Measurements from ENCODE around the gene PJA2. TPM values are rescaled to one million over a fixed set of nuclear protein-coding genes. Genes with fewer than 3 reads are reported as not detected.
"Not testable (repeated sequence)": the region's sequence is repeated elsewhere in the genome, so short reads cannot be mapped to it uniquely, and the experiment has no call there.

PJA2 gene
- total and polyA plus RNA-seq, 4 donors: 23.6 to 69.2 (median 42.8) TPM

DNA sequence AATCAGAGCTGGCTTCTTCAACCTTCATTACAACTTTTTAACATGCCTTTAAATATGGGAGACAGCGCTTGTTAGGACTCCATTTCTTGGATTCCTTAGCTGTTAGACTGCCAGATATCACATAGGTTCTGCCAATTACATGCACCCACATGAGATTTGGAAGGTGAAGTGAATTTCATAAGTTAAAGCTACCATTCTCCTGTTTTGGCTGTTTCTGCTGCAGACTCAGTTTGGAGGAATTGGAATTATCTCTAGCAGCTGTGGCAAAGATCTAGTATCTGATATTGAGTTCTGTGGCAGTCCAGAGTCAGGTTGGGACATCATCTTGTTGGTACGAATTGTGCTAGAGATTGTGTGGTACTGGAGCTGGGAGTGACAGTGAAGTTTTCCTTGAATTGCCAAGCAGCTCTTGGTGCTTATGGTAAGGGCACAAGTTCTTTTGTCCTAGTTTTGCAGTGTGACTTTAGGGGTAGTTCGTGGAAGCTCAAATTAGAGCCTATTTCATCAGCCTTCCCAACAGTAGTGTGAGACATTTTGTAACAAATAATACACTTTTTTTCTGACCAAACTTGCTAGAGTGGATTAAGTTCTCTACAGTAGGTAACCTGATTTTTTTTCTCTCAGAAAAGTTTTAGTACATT, 9.1 kb upstream of the PJA2 start:
- whole genome bisulfite sequencing: 92% methylated on average over 3 of the region's 3 CpGs
- H3K4me1 ChIP-seq (ENCODE audit: control insufficient read depth in 4 of 4, insufficient read depth in 4 of 4, low read length in 3 of 4): no peaks in the 10 kb centered on the region
- H3K36me3 ChIP-seq (ENCODE audit: control insufficient read depth in 4 of 4, insufficient read depth in 3 of 4, low read depth in 1 of 4, low read length in 3 of 4): no peaks in the 10 kb centered on the region
- peaks cover 0 to 4% (median 0%) of the 10 kb centered on the region in 4 donors for H3K9me3 ChIP-seq (ENCODE audit: control insufficient read depth in 4 of 4, low read length in 3 of 4)
- no peaks in the 10 kb centered on the region for H3K27me3 ChIP-seq (ENCODE audit: control insufficient read depth in 4 of 4, insufficient read depth in 4 of 4, low read length in 3 of 4)
- H3K9ac ChIP-seq (ENCODE audit: low read depth in 1 of 2, low read length in 2 of 2): no peak overlapping the region
- TF ChIP-seq TAF1 (conservative IDR thresholded peaks at IDR 0.05): no peak
- no peak overlapping the region for H3K27ac ChIP-seq (ENCODE audit: low read depth in 1 of 2, low read length in 2 of 2)
- no peak overlapping the region for H3K4me3 ChIP-seq (ENCODE audit: low read depth in 1 of 3, low read length in 3 of 3)
- DNase-seq (ENCODE audit: low spot score): no peak

- no peak for DNase-seq (ENCODE audit: low spot score)
- WGBS: 92% methylated on average over 2 of the region's 2 CpGs
- TF ChIP-seq ATF3 (IDR thresholded peaks at IDR 0.05) (no peak), YY1 (IDR thresholded peaks at IDR 0.05) (no peak), HNF4G (IDR thresholded peaks at IDR 0.05) (no peak), CTCF (IDR thresholded peaks at IDR 0.05; ENCODE audit: low read depth, low read length, missing input control) (no peak), RAD21 (IDR thresholded peaks at IDR 0.05) (no peak), EGR1 (IDR thresholded peaks at IDR 0.05; ENCODE audit: low read depth in 2 of 2) (no peak), NR2F2 (IDR thresholded peaks at IDR 0.05) (no peak), RXRA (IDR thresholded peaks at IDR 0.05) (no peak), TAF1 (conservative IDR thresholded peaks at IDR 0.05) (no peak), FOXA1 (IDR thresholded peaks at IDR 0.05) (no peak), JUND (IDR thresholded peaks at IDR 0.05) (no peak), SP1 (IDR thresholded peaks at IDR 0.05) (no peak), HNF4A (conservative IDR thresholded peaks at IDR 0.05) (no peak), FOXA2 (IDR thresholded peaks at IDR 0.05) (no peak), GABPA (IDR thresholded peaks at IDR 0.05 in 1 of 2, conservative IDR thresholded peaks at IDR 0.05 in 1 of 2) (no peak), MAX (IDR thresholded peaks at IDR 0.05) (no peak)
- TF ChIP-seq, protein P1, sequence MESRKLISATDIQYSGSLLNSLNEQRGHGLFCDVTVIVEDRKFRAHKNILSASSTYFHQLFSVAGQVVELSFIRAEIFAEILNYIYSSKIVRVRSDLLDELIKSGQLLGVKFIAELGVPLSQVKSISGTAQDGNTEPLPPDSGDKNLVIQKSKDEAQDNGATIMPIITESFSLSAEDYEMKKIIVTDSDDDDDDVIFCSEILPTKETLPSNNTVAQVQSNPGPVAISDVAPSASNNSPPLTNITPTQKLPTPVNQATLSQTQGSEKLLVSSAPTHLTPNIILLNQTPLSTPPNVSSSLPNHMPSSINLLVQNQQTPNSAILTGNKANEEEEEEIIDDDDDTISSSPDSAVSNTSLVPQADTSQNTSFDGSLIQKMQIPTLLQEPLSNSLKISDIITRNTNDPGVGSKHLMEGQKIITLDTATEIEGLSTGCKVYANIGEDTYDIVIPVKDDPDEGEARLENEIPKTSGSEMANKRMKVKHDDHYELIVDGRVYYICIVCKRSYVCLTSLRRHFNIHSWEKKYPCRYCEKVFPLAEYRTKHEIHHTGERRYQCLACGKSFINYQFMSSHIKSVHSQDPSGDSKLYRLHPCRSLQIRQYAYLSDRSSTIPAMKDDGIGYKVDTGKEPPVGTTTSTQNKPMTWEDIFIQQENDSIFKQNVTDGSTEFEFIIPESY (IDR thresholded peaks at IDR 0.05): no peak
- TF ChIP-seq, protein P2, sequence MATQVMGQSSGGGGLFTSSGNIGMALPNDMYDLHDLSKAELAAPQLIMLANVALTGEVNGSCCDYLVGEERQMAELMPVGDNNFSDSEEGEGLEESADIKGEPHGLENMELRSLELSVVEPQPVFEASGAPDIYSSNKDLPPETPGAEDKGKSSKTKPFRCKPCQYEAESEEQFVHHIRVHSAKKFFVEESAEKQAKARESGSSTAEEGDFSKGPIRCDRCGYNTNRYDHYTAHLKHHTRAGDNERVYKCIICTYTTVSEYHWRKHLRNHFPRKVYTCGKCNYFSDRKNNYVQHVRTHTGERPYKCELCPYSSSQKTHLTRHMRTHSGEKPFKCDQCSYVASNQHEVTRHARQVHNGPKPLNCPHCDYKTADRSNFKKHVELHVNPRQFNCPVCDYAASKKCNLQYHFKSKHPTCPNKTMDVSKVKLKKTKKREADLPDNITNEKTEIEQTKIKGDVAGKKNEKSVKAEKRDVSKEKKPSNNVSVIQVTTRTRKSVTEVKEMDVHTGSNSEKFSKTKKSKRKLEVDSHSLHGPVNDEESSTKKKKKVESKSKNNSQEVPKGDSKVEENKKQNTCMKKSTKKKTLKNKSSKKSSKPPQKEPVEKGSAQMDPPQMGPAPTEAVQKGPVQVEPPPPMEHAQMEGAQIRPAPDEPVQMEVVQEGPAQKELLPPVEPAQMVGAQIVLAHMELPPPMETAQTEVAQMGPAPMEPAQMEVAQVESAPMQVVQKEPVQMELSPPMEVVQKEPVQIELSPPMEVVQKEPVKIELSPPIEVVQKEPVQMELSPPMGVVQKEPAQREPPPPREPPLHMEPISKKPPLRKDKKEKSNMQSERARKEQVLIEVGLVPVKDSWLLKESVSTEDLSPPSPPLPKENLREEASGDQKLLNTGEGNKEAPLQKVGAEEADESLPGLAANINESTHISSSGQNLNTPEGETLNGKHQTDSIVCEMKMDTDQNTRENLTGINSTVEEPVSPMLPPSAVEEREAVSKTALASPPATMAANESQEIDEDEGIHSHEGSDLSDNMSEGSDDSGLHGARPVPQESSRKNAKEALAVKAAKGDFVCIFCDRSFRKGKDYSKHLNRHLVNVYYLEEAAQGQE (IDR thresholded peaks at IDR 0.05): no peak
These were observed 7.1 kb upstream of the PJA2 start for GRCh38 chr5:109416882-109417281.

DNA sequence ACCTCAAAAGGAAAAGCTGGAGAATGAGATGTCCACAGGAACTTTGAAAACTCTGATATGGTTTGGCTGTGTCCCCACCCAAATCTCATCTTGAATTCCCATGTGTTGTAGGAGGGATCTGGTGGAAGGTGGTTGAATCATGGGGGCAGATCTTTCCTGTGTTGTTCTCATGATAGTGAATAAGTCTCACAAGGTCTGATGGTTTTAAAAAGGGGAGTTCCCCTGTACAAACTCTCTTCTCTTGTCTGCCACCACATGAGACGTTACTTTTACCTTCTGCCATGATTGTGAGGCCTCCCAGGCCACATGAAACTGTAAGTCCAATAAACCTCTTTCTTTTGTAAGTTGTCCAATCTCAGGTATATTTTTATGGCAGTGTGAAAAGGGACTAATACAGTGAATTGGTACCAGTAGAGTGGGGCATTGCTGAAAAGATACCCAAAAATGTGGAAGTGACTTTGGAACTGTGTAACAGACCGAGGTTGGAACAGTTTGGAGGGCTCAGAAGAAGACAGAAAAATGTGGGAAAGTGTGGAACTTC, 4.2 kb upstream of the PJA2 start:
- H3K9ac ChIP-seq (ENCODE audit: low read depth in 1 of 2, low read length in 2 of 2); H3K4me3 ChIP-seq (ENCODE audit: low read depth in 1 of 3, low read length in 3 of 3); H3K9me3 ChIP-seq (ENCODE audit: control insufficient read depth in 4 of 4, low read length in 3 of 4); H3K36me3 ChIP-seq (ENCODE audit: control insufficient read depth in 4 of 4, insufficient read depth in 3 of 4, low read depth in 1 of 4, low read length in 3 of 4); DNase-seq (ENCODE audit: low spot score); H3K27me3 ChIP-seq (ENCODE audit: control insufficient read depth in 4 of 4, insufficient read depth in 4 of 4, low read length in 3 of 4): not testable (repeated sequence)
- H3K4me1 ChIP-seq (ENCODE audit: control insufficient read depth in 4 of 4, insufficient read depth in 4 of 4, low read length in 3 of 4): peaks cover 0 to 13% (median 9%) of the 10 kb centered on the region in 4 donors
- WGBS: 96% methylated on average over 2 of the region's 2 CpGs
- H3K27ac ChIP-seq (ENCODE audit: low read depth in 1 of 2, low read length in 2 of 2): peak overlapping the region in 1 of 2 donors; percentile 71

More at GRCh38 chr5:109416882-109417281, 7.1 kb upstream of the PJA2 start:
- Histone ChIP-seq H3K27ac (ENCODE audit: low read depth in 1 of 2, low read length in 2 of 2) (no peak overlapping the region), H3K4me3 (ENCODE audit: low read depth in 1 of 3, low read length in 3 of 3) (no peak overlapping the region), H3K4me1 (ENCODE audit: control insufficient read depth in 4 of 4, insufficient read depth in 4 of 4, low read length in 3 of 4) (peaks cover 0 to 13% (median 9%) of the 10 kb centered on the region in 4 donors), H3K27me3 (ENCODE audit: control insufficient read depth in 4 of 4, insufficient read depth in 4 of 4, low read length in 3 of 4) (no peaks in the 10 kb centered on the region), H3K9ac (ENCODE audit: low read depth in 1 of 2, low read length in 2 of 2) (no peak overlapping the region), H3K36me3 (ENCODE audit: control insufficient read depth in 4 of 4, insufficient read depth in 3 of 4, low read depth in 1 of 4, low read length in 3 of 4) (no peaks in the 10 kb centered on the region), H3K9me3 (ENCODE audit: control insufficient read depth in 4 of 4, low read length in 3 of 4) (peaks cover 0 to 4% (median 0%) of the 10 kb centered on the region in 4 donors)
